HG02623 (cell line): Measurements from ENCODE around the gene CFAP45.

Experiments
- ATAC-seq: cut with Tn5 transposase; IDR thresholded peaks from one replicate; pipeline ENCODE4 v1.9.1; 2021; ENCODE audit warnings: moderate library complexity; ENCODE audit not compliant: unreplicated experiment

Gene CFAP45

GRCh38 chr1:159881622-159882526 is 18.1 kb downstream of the CFAP45 start:
- no peak for ATAC-seq

- no peak for ATAC-seq
These were observed 19.5 kb downstream of the CFAP45 start for GRCh38 chr1:159880430-159880829.

- ATAC-seq = no peak
These were observed 20.0 kb downstream of the CFAP45 start for GRCh38 chr1:159879977-159880376.

GRCh38 chr1:159879136-159879535 is 20.8 kb downstream of the CFAP45 start:
- ATAC-seq = no peak

- ATAC-seq = no peak
These were observed 22.1 kb downstream of the CFAP45 start for GRCh38 chr1:159877695-159878444.

GRCh38 chr1:159873530-159874143 is 26.3 kb downstream of the CFAP45 start:
- ATAC-seq = no peak

GRCh38 chr1:159872891-159873290 is 27.1 kb downstream of the CFAP45 start:
- no peak for ATAC-seq

- no peak for ATAC-seq
These were observed 29.3 kb downstream of the CFAP45 start for GRCh38 chr1:159870704-159871103.

GRCh38 chr1:159869607-159870006 is 30.4 kb downstream of the CFAP45 start:
- no peak for ATAC-seq

GRCh38 chr1:159869173-159869572 is 30.8 kb downstream of the CFAP45 start:
- ATAC-seq = no peak

- ATAC-seq = no peak
These were observed 31.2 kb downstream of the CFAP45 start for GRCh38 chr1:159868766-159869165.

GRCh38 chr1:159867664-159868026 is 32.3 kb downstream of the CFAP45 start:
- ATAC-seq = no peak

- ATAC-seq = no peak
These were observed 32.9 kb downstream of the CFAP45 start for GRCh38 chr1:159866905-159867663.

GRCh38 chr1:159866066-159866465 is 33.9 kb downstream of the CFAP45 start:
- no peak for ATAC-seq

GRCh38 chr1:159864262-159864661 is 35.7 kb downstream of the CFAP45 start:
- no peak for ATAC-seq

GRCh38 chr1:159862557-159862956 is 37.4 kb downstream of the CFAP45 start, which contains the start of gene VSIG8:
TSS of gene VSIG8 (minus strand) at chr1:159862657. CDS start at chr1:159862521, 136 bp downstream.
- no peak for ATAC-seq

- no peak for ATAC-seq
These were observed 37.9 kb downstream of the CFAP45 start for GRCh38 chr1:159862031-159862430.

- no peak for ATAC-seq
These were observed 38.7 kb downstream of the CFAP45 start for GRCh38 chr1:159861218-159861617.

- ATAC-seq = no peak
These were observed 39.5 kb downstream of the CFAP45 start for GRCh38 chr1:159860456-159860855.

- ATAC-seq = no peak
These were observed 40.1 kb downstream of the CFAP45 start for GRCh38 chr1:159859767-159860322.
